Dermis microvascular lymphatic vessel endothelial cell (primary cell): ENCODE data around the gene CSE1L. TPM values are rescaled to one million over a fixed set of nuclear protein-coding genes. Genes with fewer than 3 reads are reported as not detected.
"Not testable (repeated sequence)": the region's sequence is repeated elsewhere in the genome, so short reads cannot be mapped to it uniquely, and the experiment has no call there.

Source experiments
- DNase-seq, 2 donors: peaks; one replicate each; pipeline versions ENCODE4 v3.0.0 to v3.0.0-alpha.2; 2010; ENCODE audit warnings: low read depth in 2 of 2
- total RNA-seq: library from RNA; depleted of rRNA; stranded (reverse); fragments of >200 nt; gene quantifications from 2 replicates; pipeline ENCODE4 v1.2.1, GENCODE V29; 2014

The CSE1L gene
- total RNA-seq, 1 donor from 2014 or later: 82.3 TPM

- no peak for DNase-seq
These were observed 77.9 kb downstream of the CSE1L start for GRCh38 chr20:49123982-49124381.

GRCh38 chr20:49132995-49133478 lies 86.9 kb downstream of the CSE1L start:
- peak; percentile 63 to 74 for DNase-seq

GRCh38 chr20:49133571-49133970 lies 87.5 kb downstream of the CSE1L start:
- no peak for DNase-seq

- not testable (repeated sequence) for DNase-seq
These were observed 88.7 kb downstream of the CSE1L start for GRCh38 chr20:49134797-49135196.

DNA sequence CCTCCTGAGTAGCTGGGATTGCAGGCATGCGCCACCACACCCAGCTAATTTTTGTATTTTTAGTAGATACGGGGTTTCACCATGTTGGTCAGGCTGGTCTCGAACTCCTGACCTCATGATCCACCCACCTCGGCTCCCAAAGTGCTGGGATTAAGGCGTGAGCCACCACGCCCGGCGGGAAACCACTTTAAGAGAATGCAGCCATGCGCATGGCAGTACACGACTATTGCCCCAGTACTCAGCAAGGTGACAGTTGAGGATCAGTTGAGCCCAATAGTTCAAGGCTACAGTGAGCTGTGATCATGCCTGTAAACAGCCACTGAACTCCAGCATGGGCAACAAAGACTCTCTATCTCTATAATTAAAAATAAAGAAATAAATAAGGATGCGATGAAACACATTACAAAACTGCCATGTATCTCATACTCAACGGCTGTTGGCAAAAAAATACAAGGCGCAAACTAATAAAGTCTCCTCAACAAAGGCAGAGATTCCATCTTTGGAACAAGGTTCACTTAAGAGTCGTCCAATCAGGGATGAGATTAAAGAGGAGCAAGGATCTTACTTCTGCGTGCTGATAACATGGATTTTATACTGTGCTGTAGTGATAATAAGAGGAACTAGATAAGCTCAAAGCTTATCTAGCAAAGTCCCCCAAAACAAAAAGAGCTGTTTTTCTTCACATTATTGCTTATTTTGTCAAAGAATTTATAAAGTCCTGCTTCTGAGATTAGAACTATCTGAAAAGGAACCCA lies 90.9 kb downstream of the CSE1L start:
- DNase-seq: no peak

DNA sequence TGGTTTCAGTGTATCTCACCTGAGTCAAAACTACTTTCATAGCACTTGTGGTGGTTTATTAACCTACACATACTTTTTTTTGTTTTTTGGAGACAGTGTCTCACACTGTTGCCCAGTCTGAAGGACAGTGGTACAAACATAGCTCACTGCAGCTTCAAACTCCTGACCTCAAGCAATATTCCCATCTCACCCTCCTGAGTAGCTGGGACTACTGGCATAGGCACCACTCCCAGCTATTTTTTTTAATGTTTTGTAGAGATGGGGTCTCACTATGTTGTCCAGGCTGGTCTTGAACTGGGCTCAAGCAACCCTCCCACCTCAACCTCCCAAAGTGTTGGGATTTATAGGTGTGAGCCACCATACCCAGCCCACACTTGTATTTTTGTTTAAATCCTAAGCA lies 92.3 kb downstream of the CSE1L start:
- no peak for DNase-seq

DNA sequence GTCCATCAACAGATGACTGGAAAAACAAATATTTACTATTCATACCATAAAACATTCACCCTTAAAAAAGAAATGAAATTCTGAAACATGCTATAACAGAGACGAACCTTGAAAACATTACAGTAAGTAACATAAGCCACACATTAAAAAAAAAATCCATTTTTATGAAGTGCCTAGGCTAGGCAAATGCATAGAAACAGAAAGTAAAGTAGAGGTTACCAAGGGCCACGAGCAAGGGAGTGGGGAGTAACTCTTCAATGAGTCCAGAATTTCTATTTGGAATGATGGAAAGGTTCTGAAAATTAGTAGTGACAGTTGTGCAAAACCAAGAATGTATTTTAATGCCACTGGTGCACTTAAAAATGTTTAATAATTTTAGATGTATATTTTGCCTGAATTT lies 94.3 kb downstream of the CSE1L start:
- DNase-seq: no peak

- DNase-seq: no peak
These were observed 94.7 kb downstream of the CSE1L start for GRCh38 chr20:49140834-49141233.

Other genes with a start within 250 kb of the CSE1L start
- gene PREX1, start 218.3 kb upstream of the CSE1L start, total RNA-seq: 30.7 and 36.1 TPM in 2 replicates
- gene ARFGEF2, start 124.6 kb upstream of the CSE1L start, total RNA-seq: 45.2 and 60.6 TPM in 2 replicates
- gene STAU1, start 142.0 kb downstream of the CSE1L start, total RNA-seq: 38.0 and 50.1 TPM in 2 replicates
- gene DDX27, start 173.1 kb downstream of the CSE1L start, total RNA-seq: 20.0 and 24.1 TPM in 2 replicates
- 22.5 and 38.9 TPM in 2 replicates for gene ZNFX1, start 231.7 kb downstream of the CSE1L start, total RNA-seq